Mucosa of stomach (tissue), 1 donor: ENCODE data around the gene GPR12.

Experiments used
- H3K27me3 ChIP-seq: one replicate; pipeline ENCODE4 v1.7.0; 2013; ENCODE audit warnings: mild to moderate bottlenecking, low read length; ENCODE audit not compliant: control insufficient read depth, insufficient read depth
- H3K36me3 ChIP-seq: one replicate; pipeline ENCODE4 v1.7.0; 2013; ENCODE audit warnings: low read length; ENCODE audit not compliant: control insufficient read depth, insufficient read depth
- H3K4me1 ChIP-seq: one replicate; pipeline ENCODE4 v1.7.0; 2013; ENCODE audit warnings: mild to moderate bottlenecking, low read length; ENCODE audit not compliant: control insufficient read depth, insufficient read depth
- H3K4me3 ChIP-seq: one replicate; pipeline ENCODE4 v1.7.0; 2013; ENCODE audit warnings: low read length
- H3K9ac ChIP-seq: one replicate; pipeline ENCODE4 v1.7.0; 2013; ENCODE audit warnings: mild to moderate bottlenecking, low read length, moderate library complexity
- H3K9me3 ChIP-seq: one replicate; pipeline ENCODE4 v1.7.0; 2013; ENCODE audit warnings: mild to moderate bottlenecking, low read length, moderate library complexity; ENCODE audit not compliant: control insufficient read depth
- donor health status: Pancreatic carcinoma.

GPR12 gene

GRCh38 chr13:26711211-26711610 lies 49.4 kb downstream of the GPR12 start:
- H3K4me1 ChIP-seq: no peaks in the 10 kb centered on the region
- no peaks in the 10 kb centered on the region for H3K36me3 ChIP-seq
- H3K27me3 ChIP-seq: no peaks in the 10 kb centered on the region
- no peaks in the 10 kb centered on the region for H3K9me3 ChIP-seq
- H3K9ac ChIP-seq: no peak overlapping the region
- no peak overlapping the region for H3K4me3 ChIP-seq

DNA sequence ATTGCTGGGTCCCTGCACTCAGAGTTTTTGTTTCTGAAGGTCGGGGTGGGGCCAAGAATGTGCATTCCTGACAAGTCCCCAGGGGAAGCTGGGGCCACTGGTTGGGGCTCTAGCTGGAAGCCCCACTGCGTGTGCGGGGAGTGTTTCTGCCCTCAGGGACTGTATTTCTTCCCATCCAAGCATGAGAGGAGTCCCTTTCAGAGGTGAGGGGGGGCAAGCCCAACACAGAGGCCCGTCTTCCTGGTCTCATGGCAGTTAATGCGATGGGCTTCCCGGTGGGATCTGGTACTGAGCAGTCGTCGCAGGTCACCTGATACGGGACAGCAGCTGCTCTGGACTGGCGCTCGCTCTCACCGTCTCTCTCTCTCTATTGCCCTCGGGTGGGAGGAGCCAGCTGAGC lies 50.4 kb downstream of the GPR12 start:
- Histone ChIP-seq H3K9ac (no peak overlapping the region), H3K36me3 (no peaks in the 10 kb centered on the region), H3K27me3 (no peaks in the 10 kb centered on the region), H3K9me3 (no peaks in the 10 kb centered on the region), H3K4me1 (no peaks in the 10 kb centered on the region), H3K4me3 (no peak overlapping the region)

DNA sequence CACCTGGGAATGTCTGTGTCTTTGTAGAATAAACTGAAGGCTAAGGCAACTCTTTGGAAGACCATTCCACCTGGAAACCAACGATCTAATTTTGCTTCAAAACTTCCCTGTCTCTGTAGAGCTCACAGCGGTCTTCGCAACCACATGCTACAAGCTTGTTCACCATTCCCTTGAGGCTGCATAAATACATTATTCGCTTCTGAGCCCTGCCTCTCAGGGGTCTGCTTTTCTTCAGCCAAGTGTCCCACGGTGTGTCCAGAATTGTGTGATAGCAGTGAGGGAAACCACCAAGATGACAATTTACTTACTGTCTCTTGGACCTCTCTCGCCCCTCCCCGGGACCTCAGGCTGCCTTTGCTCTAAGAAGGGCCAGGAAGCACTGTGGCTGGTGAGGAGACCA lies 51.1 kb downstream of the GPR12 start:
- H3K4me1 ChIP-seq: no peaks in the 10 kb centered on the region
- H3K9me3 ChIP-seq: no peaks in the 10 kb centered on the region
- no peaks in the 10 kb centered on the region for H3K27me3 ChIP-seq
- no peak overlapping the region for H3K9ac ChIP-seq
- H3K4me3 ChIP-seq: no peak overlapping the region
- H3K36me3 ChIP-seq: no peaks in the 10 kb centered on the region

- Histone ChIP-seq H3K27me3 (no peaks in the 10 kb centered on the region), H3K4me1 (no peaks in the 10 kb centered on the region), H3K9me3 (no peaks in the 10 kb centered on the region), H3K36me3 (no peaks in the 10 kb centered on the region), H3K4me3 (no peak overlapping the region), H3K9ac (no peak overlapping the region)
Measured at GRCh38 chr13:26708007-26708297, 52.6 kb downstream of the GPR12 start.

DNA sequence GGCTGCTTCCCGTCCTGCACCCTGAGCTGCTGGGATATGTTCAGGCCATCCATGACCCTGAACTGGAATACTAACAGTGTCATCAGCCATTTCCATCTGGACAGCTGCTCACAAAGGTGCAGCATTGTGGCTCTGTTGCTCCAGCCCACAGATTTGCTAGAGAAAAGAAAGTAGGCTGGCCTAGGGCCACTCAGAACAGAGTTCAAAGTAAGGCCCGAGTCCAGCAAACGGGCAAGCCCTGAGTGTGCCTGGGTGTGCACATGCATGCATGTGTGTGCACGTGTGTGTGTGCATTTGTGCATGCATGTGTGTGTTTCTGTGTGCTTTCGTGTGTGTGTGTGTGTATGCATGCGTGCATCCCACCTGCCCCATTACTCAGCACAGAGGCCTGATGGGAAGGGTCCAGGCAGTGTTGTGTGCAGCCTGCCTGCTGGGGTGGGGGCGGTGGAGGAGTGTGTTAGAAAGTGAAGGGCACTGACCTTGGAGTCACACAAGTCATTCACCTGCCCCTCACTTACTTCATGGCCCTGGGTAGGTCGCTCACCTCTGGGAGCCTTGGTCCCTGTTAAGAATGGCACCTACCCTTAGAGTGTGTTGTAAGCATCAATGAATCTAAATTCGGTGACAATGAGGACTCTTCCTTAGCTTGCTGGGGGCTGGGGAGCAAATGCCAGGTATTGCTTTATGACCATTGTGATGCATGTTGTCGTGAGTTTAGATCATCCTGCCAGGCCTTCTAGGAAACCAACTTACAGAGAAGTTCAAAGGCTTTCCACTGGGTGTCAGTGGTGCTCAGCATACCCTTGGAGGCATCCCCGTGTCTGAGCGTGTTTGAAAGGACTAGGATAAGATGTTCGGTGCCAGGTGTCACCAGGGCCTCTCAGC lies 53.2 kb downstream of the GPR12 start:
- H3K4me3 ChIP-seq: no peak overlapping the region
- no peaks in the 10 kb centered on the region for H3K36me3 ChIP-seq
- H3K9me3 ChIP-seq: no peaks in the 10 kb centered on the region
- no peak overlapping the region for H3K9ac ChIP-seq
- H3K27me3 ChIP-seq: no peaks in the 10 kb centered on the region
- no peaks in the 10 kb centered on the region for H3K4me1 ChIP-seq

DNA sequence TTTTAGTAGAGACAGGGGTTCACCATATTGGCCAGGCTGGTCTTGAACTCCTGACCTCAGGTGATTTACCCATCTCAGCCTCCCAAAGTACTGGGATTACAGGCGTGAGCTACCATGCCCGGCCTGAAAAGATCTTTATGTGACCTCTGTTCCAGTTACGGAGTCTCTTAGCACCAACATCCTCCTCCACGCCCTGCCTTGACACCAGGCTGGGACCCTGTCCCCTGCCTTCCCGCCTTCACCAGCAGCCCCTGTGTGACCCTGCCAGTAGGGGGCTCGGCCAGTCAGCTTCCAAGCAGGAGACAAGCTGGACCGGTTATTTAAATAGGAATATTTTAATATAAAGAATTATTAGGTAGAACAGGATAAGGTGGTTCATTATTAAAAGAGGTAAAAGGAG lies 54.2 kb downstream of the GPR12 start:
- no peaks in the 10 kb centered on the region for H3K36me3 ChIP-seq
- no peak overlapping the region for H3K9ac ChIP-seq
- no peaks in the 10 kb centered on the region for H3K4me1 ChIP-seq
- no peaks in the 10 kb centered on the region for H3K27me3 ChIP-seq
- H3K9me3 ChIP-seq: no peaks in the 10 kb centered on the region
- H3K4me3 ChIP-seq: no peak overlapping the region

GRCh38 chr13:26705536-26705935 lies 55.0 kb downstream of the GPR12 start:
- no peaks in the 10 kb centered on the region for H3K36me3 ChIP-seq
- no peak overlapping the region for H3K4me3 ChIP-seq
- H3K9ac ChIP-seq: no peak overlapping the region
- H3K27me3 ChIP-seq: no peaks in the 10 kb centered on the region
- no peaks in the 10 kb centered on the region for H3K4me1 ChIP-seq
- no peaks in the 10 kb centered on the region for H3K9me3 ChIP-seq
